DND-41 (cell line): Measurements from ENCODE around the gene UCKL1.

Experiments used
- CTCF ChIP-seq: IDR thresholded peaks from 2 replicates; pipeline ENCODE4 v1.5.1; 2012; ENCODE audit warnings: borderline replicate concordance, low read length, moderate library complexity, mild to moderate bottlenecking; ENCODE audit not compliant: poor library complexity, severe bottlenecking; ENCODE audit errors: extremely low read depth
- EZH2 ChIP-seq: IDR thresholded peaks from 3 replicates; pipeline ENCODE4 v1.6.1; 2012; ENCODE audit warnings: borderline replicate concordance, low read depth, mild to moderate bottlenecking, moderate library complexity, low read length, inconsistent platforms; ENCODE audit not compliant: severe bottlenecking

DNA sequence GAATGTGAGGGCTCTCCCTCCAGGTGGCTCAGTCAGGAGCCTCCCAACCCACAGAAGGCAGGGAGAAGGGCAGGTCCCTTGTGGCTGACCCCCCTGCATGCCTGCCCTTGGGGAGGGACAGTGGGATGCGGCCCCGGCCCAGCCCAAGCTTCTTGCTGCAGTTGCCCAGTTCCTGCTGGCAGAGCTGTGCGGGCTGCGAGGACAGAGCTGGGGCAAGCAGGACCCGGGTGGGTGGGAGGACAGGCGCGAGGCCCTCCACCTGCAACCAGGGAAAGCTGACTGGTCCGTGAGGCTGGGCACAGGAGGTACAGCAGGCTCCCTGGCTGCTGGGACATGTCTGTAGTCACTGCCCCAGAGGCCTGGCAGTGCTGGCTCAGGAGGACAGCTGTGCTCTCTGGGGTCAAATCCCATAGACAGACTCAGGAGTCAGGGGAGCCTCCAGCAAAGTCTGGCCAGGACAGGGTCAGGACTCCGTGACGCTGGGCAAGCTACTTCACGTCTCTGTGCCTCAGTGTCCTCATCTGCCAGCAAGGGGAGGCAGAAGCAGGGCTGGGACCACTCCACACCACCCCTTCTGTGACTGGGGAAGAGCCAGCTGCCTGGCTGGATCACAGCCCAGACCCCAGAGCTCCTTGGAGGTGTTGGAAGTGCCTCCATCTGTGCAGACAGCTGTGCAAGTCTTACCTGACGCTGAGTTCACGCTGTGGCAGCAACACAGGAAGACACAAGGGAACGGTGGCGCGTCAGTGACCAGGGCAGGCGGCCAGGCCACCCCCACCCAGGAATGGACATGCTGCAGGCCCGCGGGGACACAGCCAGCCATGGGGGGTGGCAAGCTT is 13.0 kb downstream of the UCKL1 start:
- no peak for TF ChIP-seq CTCF
- TF ChIP-seq EZH2: no peak
